ENCODE results near the gene CLASP2.
"Not testable (repeated sequence)": the region's sequence is repeated elsewhere in the genome, so short reads cannot be mapped to it uniquely, and the experiment has no call there.

The CLASP2 gene

DNA sequence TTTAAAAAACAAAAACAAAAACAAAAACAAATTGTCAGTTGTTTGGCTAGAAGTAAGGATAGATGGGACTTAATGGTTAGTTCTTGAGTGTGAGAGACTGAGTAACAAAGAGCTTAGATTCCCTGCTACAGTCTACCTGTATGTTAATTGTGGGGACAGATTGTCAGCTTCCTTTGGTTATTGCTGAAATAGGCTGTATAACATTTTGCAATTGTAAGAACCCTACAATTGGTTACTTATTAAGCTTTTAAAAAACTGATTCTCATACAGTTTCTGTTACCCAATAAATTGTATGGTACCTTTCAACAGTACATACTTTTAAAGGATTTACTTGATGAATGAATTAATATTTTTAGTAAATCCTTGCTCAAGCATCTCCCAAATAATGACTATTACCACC is 35.3 kb downstream of the CLASP2 start:
- TF ChIP-seq, protein P1, sequence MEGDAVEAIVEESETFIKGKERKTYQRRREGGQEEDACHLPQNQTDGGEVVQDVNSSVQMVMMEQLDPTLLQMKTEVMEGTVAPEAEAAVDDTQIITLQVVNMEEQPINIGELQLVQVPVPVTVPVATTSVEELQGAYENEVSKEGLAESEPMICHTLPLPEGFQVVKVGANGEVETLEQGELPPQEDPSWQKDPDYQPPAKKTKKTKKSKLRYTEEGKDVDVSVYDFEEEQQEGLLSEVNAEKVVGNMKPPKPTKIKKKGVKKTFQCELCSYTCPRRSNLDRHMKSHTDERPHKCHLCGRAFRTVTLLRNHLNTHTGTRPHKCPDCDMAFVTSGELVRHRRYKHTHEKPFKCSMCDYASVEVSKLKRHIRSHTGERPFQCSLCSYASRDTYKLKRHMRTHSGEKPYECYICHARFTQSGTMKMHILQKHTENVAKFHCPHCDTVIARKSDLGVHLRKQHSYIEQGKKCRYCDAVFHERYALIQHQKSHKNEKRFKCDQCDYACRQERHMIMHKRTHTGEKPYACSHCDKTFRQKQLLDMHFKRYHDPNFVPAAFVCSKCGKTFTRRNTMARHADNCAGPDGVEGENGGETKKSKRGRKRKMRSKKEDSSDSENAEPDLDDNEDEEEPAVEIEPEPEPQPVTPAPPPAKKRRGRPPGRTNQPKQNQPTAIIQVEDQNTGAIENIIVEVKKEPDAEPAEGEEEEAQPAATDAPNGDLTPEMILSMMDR (IDR thresholded peaks at IDR 0.05; ENCODE audit: insufficient read depth, low read length, missing control alignments) = no peak
- H3K4me3 ChIP-seq (ENCODE audit: low read depth, low read length) = no peak overlapping the region
- ChIA-PET CTCF (no interaction called here), POLR2A (no interaction called here)
- DNase-seq (ENCODE audit: low read depth, low spot score) = no peak

DNA sequence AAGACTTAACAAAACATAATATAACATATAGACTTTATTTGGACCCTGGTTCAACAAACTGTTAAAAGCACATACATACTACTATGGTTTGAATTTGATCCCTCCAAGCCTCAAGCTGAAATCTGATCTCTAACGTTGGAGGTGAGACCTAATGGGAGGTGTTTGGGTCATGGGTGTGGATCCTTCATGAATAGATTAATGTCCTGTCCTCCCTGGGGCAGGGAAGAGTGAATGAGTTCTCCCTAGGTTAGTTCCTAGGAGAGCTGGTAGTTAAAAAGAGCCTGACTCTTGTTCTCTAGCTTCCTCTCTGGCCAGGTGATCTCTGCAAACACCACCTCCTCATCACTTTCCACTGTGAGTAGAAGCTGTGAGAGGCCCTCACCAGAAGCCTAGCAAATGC is 36.4 kb downstream of the CLASP2 start:
- no peak for DNase-seq (ENCODE audit: low read depth, low spot score)
- TF ChIP-seq, protein P1 (IDR thresholded peaks at IDR 0.05; ENCODE audit: insufficient read depth, low read length, missing control alignments) = no peak
- no peak overlapping the region for H3K4me3 ChIP-seq (ENCODE audit: low read depth, low read length)
- POLR2A ChIA-PET = no interaction called here
- CTCF ChIA-PET = interaction anchor here (2.1 kb wide), 1 partner anchor 35 kb away, joined by 5 read pairs; no protein-coding TSS in a partner anchor

DNA sequence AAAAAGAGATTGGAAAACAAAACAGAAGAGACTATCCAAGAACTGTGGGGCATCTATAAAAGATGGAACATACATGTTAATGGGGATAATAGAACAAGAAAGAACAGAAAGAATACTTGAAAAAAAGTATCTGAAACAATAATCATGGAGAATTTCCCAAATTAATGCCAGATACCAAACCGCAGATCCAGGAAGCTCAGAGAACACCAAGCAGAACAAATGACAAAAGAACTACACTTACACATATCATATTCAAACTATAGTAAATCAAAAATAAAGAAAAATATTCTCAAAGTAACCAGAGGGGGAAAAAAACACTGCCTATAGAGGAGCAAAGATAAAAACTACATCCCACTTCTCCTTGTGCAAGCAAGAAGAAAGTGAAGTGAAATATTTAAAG is 40.0 kb downstream of the CLASP2 start:
- TF ChIP-seq, protein P1 (IDR thresholded peaks at IDR 0.05; ENCODE audit: insufficient read depth, low read length, missing control alignments) = no peak
- ChIA-PET POLR2A (no interaction called here), CTCF (interaction anchor here (0.6 kb wide), 1 partner anchor 38 kb away, joined by 3 read pairs; no protein-coding TSS in a partner anchor)
- H3K4me3 ChIP-seq (ENCODE audit: low read depth, low read length) = no peak overlapping the region
- DNase-seq (ENCODE audit: low read depth, low spot score) = no peak

DNA sequence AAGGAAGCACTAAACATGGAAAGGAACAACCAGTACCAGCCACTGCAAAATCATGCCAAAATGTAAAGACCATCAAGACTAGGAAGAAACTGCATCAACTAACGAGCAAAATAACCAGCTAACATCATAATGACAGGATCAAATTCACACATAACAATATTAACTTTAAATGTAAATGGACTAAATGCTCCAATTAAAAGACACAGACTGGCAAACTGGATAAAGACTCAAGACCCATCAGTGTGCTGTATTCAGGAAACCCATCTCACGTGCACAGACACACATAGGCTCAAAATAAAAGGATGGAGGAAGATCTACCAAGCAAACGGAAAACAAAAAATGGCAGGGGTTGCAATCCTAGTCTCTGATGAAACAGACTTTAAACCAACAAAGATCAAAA is 44.6 kb downstream of the CLASP2 start:
- POLR2A ChIA-PET; H3K4me3 ChIP-seq (ENCODE audit: low read depth, low read length); CTCF ChIA-PET; DNase-seq (ENCODE audit: low read depth, low spot score): not testable (repeated sequence)

DNA sequence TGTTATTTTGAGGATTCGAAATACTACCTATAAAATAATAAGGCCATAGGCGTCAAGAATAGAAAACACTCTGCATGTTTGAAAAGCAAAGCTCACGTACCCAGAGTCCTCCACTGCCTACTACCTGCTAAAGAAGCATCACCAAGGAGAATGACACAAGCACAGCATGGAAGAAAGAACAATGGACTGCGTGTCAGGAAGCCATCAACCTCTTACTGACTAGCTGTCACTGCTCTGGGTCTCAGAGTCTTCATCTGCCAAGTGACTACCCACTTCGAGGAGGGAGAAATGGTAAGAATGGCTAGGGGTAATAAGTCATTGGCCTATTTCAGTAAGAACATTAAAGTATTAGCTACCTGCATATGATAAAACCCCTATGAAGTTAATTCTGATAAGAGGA is 49.4 kb downstream of the CLASP2 start:
- no peak for DNase-seq (ENCODE audit: low read depth, low spot score)
- CTCF ChIA-PET = no interaction called here
- H3K4me3 ChIP-seq (ENCODE audit: low read depth, low read length) = no peak overlapping the region
- TF ChIP-seq, protein P1 (IDR thresholded peaks at IDR 0.05; ENCODE audit: insufficient read depth, low read length, missing control alignments) = no peak
- POLR2A ChIA-PET = no interaction called here

DNA sequence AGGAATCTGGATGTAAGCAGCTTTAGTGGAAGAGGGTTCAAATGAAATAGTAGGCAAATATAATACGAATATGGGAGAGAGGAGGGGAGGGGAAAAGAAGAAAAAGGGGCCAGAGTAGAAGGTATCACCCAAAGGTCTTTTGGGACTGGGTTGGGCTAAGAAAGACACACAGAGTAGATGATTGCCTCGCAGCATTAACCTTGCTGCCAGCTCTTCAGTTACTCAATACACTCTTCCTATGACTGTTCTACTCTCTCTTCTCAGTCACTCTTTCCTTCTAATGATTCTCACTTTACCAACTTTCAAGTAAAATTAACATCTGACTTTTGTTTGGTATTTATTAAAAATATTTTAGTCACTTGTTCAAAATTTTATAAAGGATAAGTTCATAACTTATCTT is 52.8 kb downstream of the CLASP2 start:
- TF ChIP-seq, protein P1 (IDR thresholded peaks at IDR 0.05; ENCODE audit: insufficient read depth, low read length, missing control alignments) = no peak
- POLR2A ChIA-PET = no interaction called here
- CTCF ChIA-PET = interaction anchor here (1.0 kb wide), 1 partner anchor 29 kb away, joined by 3 read pairs; no protein-coding TSS in a partner anchor
- no peak overlapping the region for H3K4me3 ChIP-seq (ENCODE audit: low read depth, low read length)
- no peak for DNase-seq (ENCODE audit: low read depth, low spot score)

DNA sequence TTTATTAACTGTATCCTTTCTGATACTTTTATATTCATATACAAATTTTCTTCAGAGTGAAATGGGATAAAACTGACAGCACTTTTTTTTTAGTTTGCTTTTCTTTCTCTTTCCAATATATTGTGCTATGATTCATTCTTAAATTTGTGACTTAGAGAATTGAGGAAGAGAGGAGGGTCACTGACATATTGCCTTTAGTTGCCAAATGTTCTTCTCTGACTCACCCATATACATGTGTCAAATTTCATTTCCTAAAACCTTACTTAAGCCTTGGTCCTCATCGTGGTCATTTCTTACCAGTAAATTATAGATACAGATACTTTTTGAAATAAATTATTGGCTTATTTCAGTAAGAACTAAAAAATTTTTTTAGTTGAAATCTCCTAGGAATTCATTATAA is 53.9 kb downstream of the CLASP2 start:
- DNase-seq (ENCODE audit: low read depth, low spot score) = no peak
- ChIA-PET POLR2A (no interaction called here), CTCF (no interaction called here)
- TF ChIP-seq, protein P1 (IDR thresholded peaks at IDR 0.05; ENCODE audit: insufficient read depth, low read length, missing control alignments) = no peak
- no peak overlapping the region for H3K4me3 ChIP-seq (ENCODE audit: low read depth, low read length)
